HL-60 (cell line): ENCODE measurements around the gene NTN1.

Source experiments
- DNase-seq, 2 experiments: peaks; one replicate each; pipeline ENCODE4 v3.0.0-alpha.2; 2010 to 2020; ENCODE audit warnings: low read depth in 1 of 2, low spot score in 1 of 2
- H3K27ac ChIP-seq: fragments of 250-450 bp; sonication (Bioruptor Pico); replicated peaks from 2 replicates; pipeline ENCODE4 v1.5.1; 2020; ENCODE audit warnings: mild to moderate bottlenecking, moderate library complexity
- H3K27me3 ChIP-seq: fragments of 250-450 bp; sonication (Bioruptor Pico); 2 replicates; pipeline ENCODE4 v1.5.1; 2021; ENCODE audit warnings: mild to moderate bottlenecking, moderate library complexity; ENCODE audit not compliant: insufficient read depth, poor library complexity, severe bottlenecking
- H3K4me3 ChIP-seq: replicated peaks from 2 replicates; pipeline ENCODE4 v1.5.1; 2011; ENCODE audit warnings: mild to moderate bottlenecking, control low read depth, low read length; ENCODE audit not compliant: insufficient read depth
- GABPA ChIP-seq: IDR thresholded peaks from 2 replicates; pipeline ENCODE4 v1.6.1; 2012; ENCODE audit warnings: low read depth
- POLR2AphosphoS5 ChIP-seq: IDR thresholded peaks from 2 replicates; pipeline ENCODE4 v1.6.1; 2012; ENCODE audit warnings: low read depth
- SPI1 ChIP-seq: IDR thresholded peaks from 2 replicates; pipeline ENCODE4 v1.6.1; 2012; ENCODE audit warnings: low read depth, mild to moderate bottlenecking, borderline replicate concordance
- TF ChIP-seq, protein P1 (sequence below): IDR thresholded peaks from one replicate; pipeline ENCODE4 v1.5.1; 2011; ENCODE audit warnings: low read length, control low read depth, inconsistent platforms; ENCODE audit not compliant: insufficient read depth
- TF ChIP-seq, protein P2 (sequence below): IDR thresholded peaks from 2 replicates; pipeline ENCODE4 v1.6.1; 2012; ENCODE audit warnings: low read depth; ENCODE audit not compliant: insufficient replicate concordance

The NTN1 gene

DNA sequence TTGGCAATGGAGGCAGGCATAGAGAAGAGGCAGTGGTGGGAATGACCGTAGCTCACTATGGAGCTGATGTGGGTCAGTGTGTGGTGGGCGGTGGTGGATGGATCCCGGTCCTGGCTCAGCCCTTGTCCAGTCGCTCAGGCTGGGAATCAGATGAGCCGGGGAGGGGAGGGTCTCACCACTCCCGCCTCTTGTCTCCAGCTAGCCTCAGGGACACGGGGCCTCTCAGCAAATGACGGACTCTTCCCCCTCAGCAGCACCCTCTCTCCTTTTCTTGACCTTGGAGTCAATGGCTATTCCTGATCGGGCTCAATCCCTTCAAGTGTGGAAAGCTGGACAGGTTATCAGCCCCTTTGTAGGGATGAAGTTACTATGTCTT, 208.5 kb downstream of the NTN1 start:
- no peak overlapping the region for H3K4me3 ChIP-seq
- TF ChIP-seq SPI1 (no peak), POLR2AphosphoS5 (no peak), GABPA (no peak)
- TF ChIP-seq, protein P1, sequence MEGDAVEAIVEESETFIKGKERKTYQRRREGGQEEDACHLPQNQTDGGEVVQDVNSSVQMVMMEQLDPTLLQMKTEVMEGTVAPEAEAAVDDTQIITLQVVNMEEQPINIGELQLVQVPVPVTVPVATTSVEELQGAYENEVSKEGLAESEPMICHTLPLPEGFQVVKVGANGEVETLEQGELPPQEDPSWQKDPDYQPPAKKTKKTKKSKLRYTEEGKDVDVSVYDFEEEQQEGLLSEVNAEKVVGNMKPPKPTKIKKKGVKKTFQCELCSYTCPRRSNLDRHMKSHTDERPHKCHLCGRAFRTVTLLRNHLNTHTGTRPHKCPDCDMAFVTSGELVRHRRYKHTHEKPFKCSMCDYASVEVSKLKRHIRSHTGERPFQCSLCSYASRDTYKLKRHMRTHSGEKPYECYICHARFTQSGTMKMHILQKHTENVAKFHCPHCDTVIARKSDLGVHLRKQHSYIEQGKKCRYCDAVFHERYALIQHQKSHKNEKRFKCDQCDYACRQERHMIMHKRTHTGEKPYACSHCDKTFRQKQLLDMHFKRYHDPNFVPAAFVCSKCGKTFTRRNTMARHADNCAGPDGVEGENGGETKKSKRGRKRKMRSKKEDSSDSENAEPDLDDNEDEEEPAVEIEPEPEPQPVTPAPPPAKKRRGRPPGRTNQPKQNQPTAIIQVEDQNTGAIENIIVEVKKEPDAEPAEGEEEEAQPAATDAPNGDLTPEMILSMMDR: no peak
- TF ChIP-seq, protein P2, sequence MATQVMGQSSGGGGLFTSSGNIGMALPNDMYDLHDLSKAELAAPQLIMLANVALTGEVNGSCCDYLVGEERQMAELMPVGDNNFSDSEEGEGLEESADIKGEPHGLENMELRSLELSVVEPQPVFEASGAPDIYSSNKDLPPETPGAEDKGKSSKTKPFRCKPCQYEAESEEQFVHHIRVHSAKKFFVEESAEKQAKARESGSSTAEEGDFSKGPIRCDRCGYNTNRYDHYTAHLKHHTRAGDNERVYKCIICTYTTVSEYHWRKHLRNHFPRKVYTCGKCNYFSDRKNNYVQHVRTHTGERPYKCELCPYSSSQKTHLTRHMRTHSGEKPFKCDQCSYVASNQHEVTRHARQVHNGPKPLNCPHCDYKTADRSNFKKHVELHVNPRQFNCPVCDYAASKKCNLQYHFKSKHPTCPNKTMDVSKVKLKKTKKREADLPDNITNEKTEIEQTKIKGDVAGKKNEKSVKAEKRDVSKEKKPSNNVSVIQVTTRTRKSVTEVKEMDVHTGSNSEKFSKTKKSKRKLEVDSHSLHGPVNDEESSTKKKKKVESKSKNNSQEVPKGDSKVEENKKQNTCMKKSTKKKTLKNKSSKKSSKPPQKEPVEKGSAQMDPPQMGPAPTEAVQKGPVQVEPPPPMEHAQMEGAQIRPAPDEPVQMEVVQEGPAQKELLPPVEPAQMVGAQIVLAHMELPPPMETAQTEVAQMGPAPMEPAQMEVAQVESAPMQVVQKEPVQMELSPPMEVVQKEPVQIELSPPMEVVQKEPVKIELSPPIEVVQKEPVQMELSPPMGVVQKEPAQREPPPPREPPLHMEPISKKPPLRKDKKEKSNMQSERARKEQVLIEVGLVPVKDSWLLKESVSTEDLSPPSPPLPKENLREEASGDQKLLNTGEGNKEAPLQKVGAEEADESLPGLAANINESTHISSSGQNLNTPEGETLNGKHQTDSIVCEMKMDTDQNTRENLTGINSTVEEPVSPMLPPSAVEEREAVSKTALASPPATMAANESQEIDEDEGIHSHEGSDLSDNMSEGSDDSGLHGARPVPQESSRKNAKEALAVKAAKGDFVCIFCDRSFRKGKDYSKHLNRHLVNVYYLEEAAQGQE: no peak
- no peak for DNase-seq
- H3K27ac ChIP-seq: no peak overlapping the region
- H3K27me3 ChIP-seq: no peaks in the 10 kb centered on the region

DNA sequence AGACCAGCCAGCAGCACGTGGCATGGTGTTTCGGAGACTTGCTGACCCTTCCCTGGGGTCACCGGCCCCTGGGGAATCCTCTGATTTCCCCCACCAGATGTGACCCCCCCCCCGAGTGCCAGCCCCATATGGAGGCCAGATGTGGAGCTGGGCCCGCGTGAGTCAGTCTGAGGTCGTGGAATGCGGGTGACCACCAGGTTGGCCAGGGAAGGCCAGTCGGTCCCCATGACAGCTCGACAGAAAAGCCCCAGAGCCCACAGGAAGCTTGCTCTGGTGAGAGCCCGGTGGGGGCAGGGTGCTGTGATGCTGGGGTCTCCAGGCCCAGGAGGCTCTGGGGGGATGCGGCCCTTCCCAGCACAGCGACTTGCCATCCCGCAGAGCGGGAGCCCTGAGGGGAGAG, 209.0 kb downstream of the NTN1 start:
- Histone ChIP-seq H3K27me3 (no peaks in the 10 kb centered on the region), H3K4me3 (no peak overlapping the region), H3K27ac (no peak overlapping the region)
- DNase-seq: no peak
- TF ChIP-seq POLR2AphosphoS5: no peak
- no peak for TF ChIP-seq SPI1
- no peak for TF ChIP-seq GABPA
- TF ChIP-seq, protein P1: no peak
- TF ChIP-seq, protein P2: no peak

DNA sequence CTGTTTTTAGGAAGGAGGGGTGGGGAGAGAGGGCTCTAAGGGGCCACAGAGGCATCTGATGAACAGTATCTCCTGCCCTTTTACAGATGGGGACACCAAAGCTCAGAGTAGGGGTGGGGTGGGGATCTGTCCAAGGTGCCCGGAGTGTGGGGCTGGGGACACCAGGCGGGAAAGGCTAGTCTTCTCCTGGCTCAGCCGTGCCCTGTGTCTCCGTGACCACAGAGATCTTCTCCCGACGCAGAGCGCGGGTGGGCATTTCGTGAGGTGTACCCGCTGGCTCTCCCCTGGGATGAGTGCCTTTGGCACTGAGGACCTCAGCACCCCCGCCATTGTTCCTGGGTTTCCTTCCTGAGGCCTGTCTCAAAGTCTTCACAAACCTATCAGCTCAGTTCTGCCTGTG, 209.6 kb downstream of the NTN1 start:
- no peak for DNase-seq
- no peak for TF ChIP-seq POLR2AphosphoS5
- TF ChIP-seq, protein P2: peak; percentile 37
- no peak overlapping the region for H3K4me3 ChIP-seq
- H3K27me3 ChIP-seq: no peaks in the 10 kb centered on the region
- H3K27ac ChIP-seq: no peak overlapping the region
